SK-N-SH (cell line): ENCODE results near the gene ALX3. TPM values are rescaled to one million over a fixed set of nuclear protein-coding genes. Genes with fewer than 3 reads are reported as not detected.

ENCODE experiments used
- CTCF ChIA-PET: fragments of 300-600, 350-600 bp; formaldehyde crosslinking; extraction: SDS; loops from one replicate; lab custom pipeline; 2021; lab: Yijun Ruan, JAX
- POLR2A ChIA-PET: fragments of 350-600 bp; sonication (Branson Sonifier 250); formaldehyde crosslinking; extraction: SDS; loops from one replicate; lab custom pipeline; 2020; ENCODE audit warnings: antibody characterized with exemption, inconsistent platforms; lab: Yijun Ruan, JAX
- DNase-seq: peaks from one replicate; pipeline ENCODE4 v3.0.0; 2012
- H2AFZ ChIP-seq: fragments of 200-600 bp; sonication (generic); 2 replicates; pipeline ENCODE4 v1.8.1; 2016; ENCODE audit warnings: antibody characterized with exemption, mild to moderate bottlenecking, low read depth
- H3F3A ChIP-seq: fragments of 200-600 bp; sonication (generic); replicated peaks from 2 replicates; pipeline ENCODE3; 2016; ENCODE audit warnings: antibody characterized with exemption, mild to moderate bottlenecking; ENCODE audit not compliant: insufficient read depth
- H3K27ac ChIP-seq, 2 experiments: fragments of 200-500 bp in 1 of 2; fragments of 200-600 bp in 1 of 2; sonication (Bioruptor generic) in 1 of 2; sonication (generic), shearing (Covaris generic) in 1 of 2; 2 replicates each; pipeline versions ENCODE4 v1.5.1 to v1.6.1; 2014 to 2016; ENCODE audit warnings: low read depth in 2 of 2, inconsistent platforms in 1 of 2, low read length in 1 of 2, mild to moderate bottlenecking in 1 of 2, mixed read lengths in 1 of 2
- H3K27me3 ChIP-seq: fragments of 200-600 bp; sonication (generic), shearing (Covaris generic); 2 replicates; pipeline ENCODE4 v1.6.1; 2016; ENCODE audit warnings: mixed run types; ENCODE audit not compliant: insufficient read depth
- H3K36me3 ChIP-seq, 2 experiments: fragments of 200-500 bp in 1 of 2; fragments of 200-600 bp in 1 of 2; sonication (Bioruptor generic) in 1 of 2; sonication (generic) in 1 of 2; replicated peaks in 1 of 2; 2 replicates each; pipeline versions ENCODE3 to v1.5.1; 2014 to 2016; ENCODE audit warnings: low read length in 1 of 2, mild to moderate bottlenecking in 1 of 2; ENCODE audit not compliant: insufficient read depth in 2 of 2, control insufficient read depth in 1 of 2
- H3K4me1 ChIP-seq, 2 experiments: fragments of 200-500 bp in 1 of 2; fragments of 200-600 bp in 1 of 2; sonication (Bioruptor generic) in 1 of 2; sonication (generic), shearing (Covaris generic) in 1 of 2; 2 replicates each; pipeline versions ENCODE4 v1.5.1 to v1.6.1; 2014 to 2016; ENCODE audit warnings: low read depth in 1 of 2, low read length in 1 of 2, mixed run types in 1 of 2; ENCODE audit not compliant: insufficient read depth in 2 of 2, control insufficient read depth in 1 of 2
- H3K4me2 ChIP-seq: fragments of 200-600 bp; sonication (generic), shearing (Covaris generic); 2 replicates; pipeline ENCODE4 v1.6.1; 2017; ENCODE audit warnings: mixed run types
- H3K4me3 ChIP-seq, 2 experiments: fragments of 200-500 bp in 1 of 2; fragments of 200-600 bp in 1 of 2; sonication (Bioruptor generic) in 1 of 2; sonication (generic), shearing (Covaris generic) in 1 of 2; 2 replicates each; pipeline versions ENCODE4 v1.5.1 to v1.8.1; 2014 to 2016; ENCODE audit warnings: low read depth in 2 of 2, inconsistent platforms in 1 of 2, low read length in 1 of 2, mild to moderate bottlenecking in 1 of 2, mixed read lengths in 1 of 2, moderate library complexity in 1 of 2
- H3K79me2 ChIP-seq: fragments of 200-600 bp; sonication (generic); 2 replicates; pipeline ENCODE4 v1.8.1; 2017; ENCODE audit warnings: mild to moderate bottlenecking; ENCODE audit not compliant: insufficient read depth
- H3K9ac ChIP-seq: fragments of 200-600 bp; sonication (generic); 2 replicates; pipeline ENCODE4 v1.6.1; 2017; ENCODE audit warnings: mixed run types
- H3K9me2 ChIP-seq: fragments of 200-600 bp; sonication (generic); 2 replicates; pipeline ENCODE4 v1.6.1; 2017; ENCODE audit warnings: mixed run types
- H3K9me3 ChIP-seq: fragments of 200-600 bp; sonication (generic); 2 replicates; pipeline ENCODE4 v1.6.1; 2017; ENCODE audit warnings: mixed run types, mild to moderate bottlenecking, moderate library complexity
- H4K20me1 ChIP-seq: fragments of 200-600 bp; sonication (generic); 2 replicates; pipeline ENCODE4 v1.6.1; 2017; ENCODE audit warnings: mild to moderate bottlenecking, mixed run types; ENCODE audit not compliant: insufficient read depth
- EZH2phosphoT487 ChIP-seq: fragments of 200-600 bp; sonication (generic); IDR thresholded peaks from 2 replicates; pipeline ENCODE4 v1.6.1; 2017; ENCODE audit warnings: low read depth, mixed run types, mild to moderate bottlenecking, antibody characterized with exemption, moderate library complexity, borderline replicate concordance
- FOSL2 ChIP-seq: IDR thresholded peaks from 2 replicates; pipeline ENCODE4 v1.4.0; 2012; ENCODE audit warnings: low read depth, mild to moderate bottlenecking, moderate library complexity, borderline replicate concordance
- FOXJ3 ChIP-seq: sonication (generic); formaldehyde crosslinking; IDR thresholded peaks from 2 replicates; pipeline ENCODE4 v1.5.1; 2020; ENCODE audit warnings: mild to moderate bottlenecking, missing genetic modification reagents
- GABPA ChIP-seq: IDR thresholded peaks from 2 replicates; pipeline ENCODE4 v1.4.0; 2012; ENCODE audit warnings: low read depth, mild to moderate bottlenecking
- GATA2 ChIP-seq: sonication (generic); formaldehyde crosslinking; IDR thresholded peaks from 2 replicates; pipeline ENCODE4 v1.5.0; 2020; ENCODE audit warnings: mild to moderate bottlenecking, missing genetic modification reagents
- MEF2A ChIP-seq: IDR thresholded peaks from 2 replicates; pipeline ENCODE4 v1.4.0; 2012; ENCODE audit warnings: low read depth, borderline replicate concordance
- MXI1 ChIP-seq: IDR thresholded peaks from 2 replicates; pipeline ENCODE4 v1.6.1; 2012; ENCODE audit warnings: mild to moderate bottlenecking, low read depth, low read length, improper control_type of control experiment
- POLR2AphosphoS5 ChIP-seq: IDR thresholded peaks from 2 replicates; pipeline ENCODE4 v1.6.1; 2012; ENCODE audit warnings: low read depth, low read length
- RAD21 ChIP-seq: IDR thresholded peaks from 2 replicates; pipeline ENCODE4 v1.6.1; 2012; ENCODE audit warnings: mild to moderate bottlenecking, low read length
- RFX5 ChIP-seq: IDR thresholded peaks from 2 replicates; pipeline ENCODE4 v1.6.1; 2012; ENCODE audit warnings: mild to moderate bottlenecking, improper control_type of control experiment, low read length
- RXRA ChIP-seq: IDR thresholded peaks from 2 replicates; pipeline ENCODE4 v1.4.0; 2012; ENCODE audit warnings: low read depth, mild to moderate bottlenecking, borderline replicate concordance
- SIN3A ChIP-seq: IDR thresholded peaks from 2 replicates; pipeline ENCODE4 v1.6.1; 2012; ENCODE audit warnings: low read depth, mild to moderate bottlenecking, low read length, moderate library complexity, borderline replicate concordance
- TAF1 ChIP-seq: IDR thresholded peaks from 2 replicates; pipeline ENCODE4 v1.6.1; 2012; ENCODE audit warnings: low read depth, mild to moderate bottlenecking, low read length, moderate library complexity, borderline replicate concordance
- TCF12 ChIP-seq: IDR thresholded peaks from 2 replicates; pipeline ENCODE4 v1.4.0; 2012
- TEAD4 ChIP-seq: IDR thresholded peaks from 2 replicates; pipeline ENCODE4 v1.4.0; 2012; ENCODE audit warnings: mild to moderate bottlenecking, borderline replicate concordance; ENCODE audit not compliant: insufficient read depth
- WGBS: methylation state at CpG from one replicate; pipeline ENCODE4 v1.1.6; 2017; ENCODE audit warnings: low lambda C conversion rate; 5-methylcytosine and 5-hydroxymethylcytosine counted together
- polyA plus RNA-seq, 3 experiments: library from polyadenylated mRNA; depleted of rRNA; stranded (reverse); fragments of >200 nt; gene quantifications; 2 replicates each; pipeline ENCODE4 v1.2.3, GENCODE V29; 2012
- TF ChIP-seq, protein P1 (sequence below): IDR thresholded peaks from 2 replicates; pipeline ENCODE4; 2012
- TF ChIP-seq, protein P2 (sequence below): IDR thresholded peaks from 2 replicates; pipeline ENCODE4 v1.6.1; 2012; ENCODE audit warnings: mild to moderate bottlenecking, low read depth, low read length, moderate library complexity

Gene ALX3
- polyA plus RNA-seq, 1 of the 3 experiments (the other 2 are of a cell fraction), result not detected

DNA sequence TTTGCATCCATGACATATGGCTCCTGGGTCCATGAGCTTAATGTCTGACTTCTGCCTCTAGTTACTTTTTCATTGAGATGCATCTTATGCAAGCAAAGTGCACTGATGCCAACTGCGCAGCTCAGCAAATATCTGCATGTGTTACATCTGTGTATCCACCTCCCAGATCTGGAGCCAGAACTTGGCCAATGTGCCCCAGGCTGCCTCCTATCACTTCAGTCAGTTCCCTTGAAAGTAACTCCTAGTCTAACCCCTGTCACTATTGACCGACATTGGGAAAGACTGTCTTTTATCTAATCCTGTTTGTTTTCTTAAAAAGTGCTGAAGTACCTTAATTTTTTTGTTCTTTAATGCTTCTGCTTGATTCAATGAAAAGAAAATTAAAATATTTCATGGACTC, 22.5 kb upstream of the ALX3 start:
- no peaks in the 10 kb centered on the region for H3K79me2 ChIP-seq
- peaks cover 0 to 80% of the 10 kb centered on the region in 2 experiments; a peak in 2 of 4 replicates for H3K4me1 ChIP-seq
- WGBS, result 94% methylated on average over 2 of the region's 2 CpGs
- H3K9me3 ChIP-seq, result no peaks in the 10 kb centered on the region
- H3K4me3 ChIP-seq, result no peak overlapping the region
- H3K9ac ChIP-seq, result no peak overlapping the region
- ChIA-PET POLR2A (no interaction called here), CTCF (interaction anchor here (1.4 to 51.7 kb wide), 4 partner anchors 11 to 44 kb away, joined by 3 to 1768 read pairs (median 98); partner anchors contain the start of gene STRIP1)
- H3F3A ChIP-seq, result no peaks in the 10 kb centered on the region
- H3K27ac ChIP-seq, result no peak overlapping the region; a peak in 1 of 4 replicates
- H3K4me2 ChIP-seq, result no peak overlapping the region
- H4K20me1 ChIP-seq, result no peaks in the 10 kb centered on the region
- no peak overlapping the region for H2AFZ ChIP-seq
- TF ChIP-seq TEAD4 (no peak), RAD21 (no peak), FOSL2 (no peak), POLR2AphosphoS5 (no peak), MEF2A (no peak), TCF12 (no peak), RFX5 (no peak), GABPA (no peak), RXRA (no peak), SIN3A (no peak), FOXJ3 (no peak), MXI1 (no peak), GATA2 (CRISPR knock-in tag) (no peak), EZH2phosphoT487 (no peak), TAF1 (no peak)
- TF ChIP-seq, protein P1, sequence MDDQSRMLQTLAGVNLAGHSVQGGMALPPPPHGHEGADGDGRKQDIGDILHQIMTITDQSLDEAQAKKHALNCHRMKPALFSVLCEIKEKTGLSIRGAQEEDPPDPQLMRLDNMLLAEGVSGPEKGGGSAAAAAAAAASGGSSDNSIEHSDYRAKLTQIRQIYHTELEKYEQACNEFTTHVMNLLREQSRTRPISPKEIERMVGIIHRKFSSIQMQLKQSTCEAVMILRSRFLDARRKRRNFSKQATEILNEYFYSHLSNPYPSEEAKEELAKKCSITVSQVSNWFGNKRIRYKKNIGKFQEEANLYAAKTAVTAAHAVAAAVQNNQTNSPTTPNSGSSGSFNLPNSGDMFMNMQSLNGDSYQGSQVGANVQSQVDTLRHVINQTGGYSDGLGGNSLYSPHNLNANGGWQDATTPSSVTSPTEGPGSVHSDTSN, result no peak
- TF ChIP-seq, protein P2, sequence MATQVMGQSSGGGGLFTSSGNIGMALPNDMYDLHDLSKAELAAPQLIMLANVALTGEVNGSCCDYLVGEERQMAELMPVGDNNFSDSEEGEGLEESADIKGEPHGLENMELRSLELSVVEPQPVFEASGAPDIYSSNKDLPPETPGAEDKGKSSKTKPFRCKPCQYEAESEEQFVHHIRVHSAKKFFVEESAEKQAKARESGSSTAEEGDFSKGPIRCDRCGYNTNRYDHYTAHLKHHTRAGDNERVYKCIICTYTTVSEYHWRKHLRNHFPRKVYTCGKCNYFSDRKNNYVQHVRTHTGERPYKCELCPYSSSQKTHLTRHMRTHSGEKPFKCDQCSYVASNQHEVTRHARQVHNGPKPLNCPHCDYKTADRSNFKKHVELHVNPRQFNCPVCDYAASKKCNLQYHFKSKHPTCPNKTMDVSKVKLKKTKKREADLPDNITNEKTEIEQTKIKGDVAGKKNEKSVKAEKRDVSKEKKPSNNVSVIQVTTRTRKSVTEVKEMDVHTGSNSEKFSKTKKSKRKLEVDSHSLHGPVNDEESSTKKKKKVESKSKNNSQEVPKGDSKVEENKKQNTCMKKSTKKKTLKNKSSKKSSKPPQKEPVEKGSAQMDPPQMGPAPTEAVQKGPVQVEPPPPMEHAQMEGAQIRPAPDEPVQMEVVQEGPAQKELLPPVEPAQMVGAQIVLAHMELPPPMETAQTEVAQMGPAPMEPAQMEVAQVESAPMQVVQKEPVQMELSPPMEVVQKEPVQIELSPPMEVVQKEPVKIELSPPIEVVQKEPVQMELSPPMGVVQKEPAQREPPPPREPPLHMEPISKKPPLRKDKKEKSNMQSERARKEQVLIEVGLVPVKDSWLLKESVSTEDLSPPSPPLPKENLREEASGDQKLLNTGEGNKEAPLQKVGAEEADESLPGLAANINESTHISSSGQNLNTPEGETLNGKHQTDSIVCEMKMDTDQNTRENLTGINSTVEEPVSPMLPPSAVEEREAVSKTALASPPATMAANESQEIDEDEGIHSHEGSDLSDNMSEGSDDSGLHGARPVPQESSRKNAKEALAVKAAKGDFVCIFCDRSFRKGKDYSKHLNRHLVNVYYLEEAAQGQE, result no peak
- H3K9me2 ChIP-seq, result no peaks in the 10 kb centered on the region
- no peaks in the 10 kb centered on the region for H3K36me3 ChIP-seq
- no peak for DNase-seq
- no peaks in the 10 kb centered on the region for H3K27me3 ChIP-seq
